H9 (cell line): ENCODE data around the gene NKAPL. TPM values are rescaled to one million over a fixed set of nuclear protein-coding genes. Genes with fewer than 3 reads are reported as not detected.

Experiments used
- DNase-seq: peaks from one replicate; pipeline ENCODE4 v3.0.0-alpha.2; 2017
- H2AFZ ChIP-seq: one replicate; pipeline ENCODE4 v1.6.1; 2013; ENCODE audit warnings: mild to moderate bottlenecking, low read length, control low read depth, moderate library complexity
- H2AK5ac ChIP-seq: 2 replicates; pipeline ENCODE4 v1.6.1; 2013; ENCODE audit warnings: low read length, control low read depth, mixed read lengths; ENCODE audit not compliant: insufficient read length
- H2BK120ac ChIP-seq: one replicate; pipeline ENCODE4 v1.6.1; 2013; ENCODE audit warnings: low read depth, mild to moderate bottlenecking, low read length, control low read depth, inconsistent platforms; ENCODE audit not compliant: poor library complexity, severe bottlenecking
- H2BK12ac ChIP-seq: 2 replicates; pipeline ENCODE4 v1.6.1; 2013; ENCODE audit warnings: low read length, control low read depth, mixed read lengths, low read depth; ENCODE audit not compliant: insufficient read length
- H2BK15ac ChIP-seq: 2 replicates; pipeline ENCODE4 v1.6.1; 2013; ENCODE audit warnings: low read depth, low read length, control low read depth
- H2BK20ac ChIP-seq: one replicate; pipeline ENCODE4 v1.6.1; 2013; ENCODE audit warnings: low read depth, mild to moderate bottlenecking, low read length, control low read depth, inconsistent platforms; ENCODE audit not compliant: poor library complexity, severe bottlenecking
- H2BK5ac ChIP-seq: 2 replicates; pipeline ENCODE4 v1.6.1; 2013; ENCODE audit warnings: low read length, control low read depth, mixed read lengths; ENCODE audit not compliant: insufficient read length
- H3K14ac ChIP-seq: 2 replicates; pipeline ENCODE4 v1.6.1; 2013; ENCODE audit warnings: low read length, control low read depth; ENCODE audit not compliant: insufficient read depth
- H3K18ac ChIP-seq: 2 replicates; pipeline ENCODE4 v1.6.1; 2013; ENCODE audit warnings: low read depth, mild to moderate bottlenecking, mixed read lengths, low read length, control low read depth; ENCODE audit not compliant: insufficient read length
- H3K23ac ChIP-seq: 2 replicates; pipeline ENCODE4 v1.6.1; 2013; ENCODE audit warnings: low read length, control low read depth, mixed read lengths, low read depth; ENCODE audit not compliant: insufficient read length
- H3K23me2 ChIP-seq: 2 replicates; pipeline ENCODE4 v1.6.1; 2013; ENCODE audit warnings: low read depth, mild to moderate bottlenecking, mixed read lengths, low read length, control low read depth; ENCODE audit not compliant: insufficient read length, poor library complexity, severe bottlenecking
- H3K27ac ChIP-seq: 2 replicates; pipeline ENCODE4 v1.5.1; 2013; ENCODE audit warnings: low read length, control low read depth, mixed read lengths, low read depth; ENCODE audit not compliant: insufficient read length
- H3K27me3 ChIP-seq: 2 replicates; pipeline ENCODE4 v1.6.1; 2013; ENCODE audit warnings: low read length, control low read depth, inconsistent platforms; ENCODE audit not compliant: insufficient read depth
- H3K4ac ChIP-seq: 2 replicates; pipeline ENCODE4 v1.6.1; 2013; ENCODE audit warnings: low read depth, mild to moderate bottlenecking, control low read depth, inconsistent platforms, low read length, moderate library complexity
- H3K4me1 ChIP-seq: 2 replicates; pipeline ENCODE4 v1.6.1; 2013; ENCODE audit warnings: low read length, control low read depth, inconsistent platforms; ENCODE audit not compliant: insufficient read depth
- H3K4me2 ChIP-seq: 2 replicates; pipeline ENCODE4 v1.6.1; 2013; ENCODE audit warnings: low read length, control low read depth, mixed read lengths; ENCODE audit not compliant: insufficient read length, insufficient read depth
- H3K56ac ChIP-seq: 2 replicates; pipeline ENCODE4 v1.6.1; 2013; ENCODE audit warnings: low read depth, mild to moderate bottlenecking, mixed read lengths, low read length, control low read depth; ENCODE audit not compliant: insufficient read length
- H3K79me1 ChIP-seq: 2 replicates; pipeline ENCODE4 v1.6.1; 2013; ENCODE audit warnings: low read depth, mild to moderate bottlenecking, moderate library complexity, low read length, control low read depth, inconsistent platforms; ENCODE audit not compliant: insufficient read depth, poor library complexity, severe bottlenecking
- H3K79me2 ChIP-seq: 2 replicates; pipeline ENCODE4 v1.6.1; 2013; ENCODE audit warnings: low read length, control low read depth, inconsistent platforms; ENCODE audit not compliant: insufficient read depth
- H3K9ac ChIP-seq: 2 replicates; pipeline ENCODE4 v1.6.1; 2013; ENCODE audit warnings: low read length, control low read depth, mixed read lengths; ENCODE audit not compliant: insufficient read length; ENCODE audit errors: extremely low read depth
- H3K9me3 ChIP-seq: one replicate; pipeline ENCODE4 v1.6.1; 2013; ENCODE audit warnings: low read depth, low read length, inconsistent platforms; ENCODE audit not compliant: control insufficient read depth
- H3T11ph ChIP-seq: one replicate; pipeline ENCODE4 v1.6.1; 2013; ENCODE audit warnings: mild to moderate bottlenecking, low read length, control low read depth, inconsistent platforms
- H4K20me1 ChIP-seq: one replicate; pipeline ENCODE4 v1.6.1; 2013; ENCODE audit not compliant: control insufficient read depth, insufficient read length, insufficient read depth
- H4K5ac ChIP-seq: 2 replicates; pipeline ENCODE4 v1.6.1; 2013; ENCODE audit warnings: low read depth, mild to moderate bottlenecking, mixed read lengths, low read length, control low read depth; ENCODE audit not compliant: insufficient read length
- H4K8ac ChIP-seq: replicated peaks from 2 replicates; pipeline ENCODE4 v1.6.1; 2013; ENCODE audit warnings: low read length, control low read depth, mixed read lengths, low read depth; ENCODE audit not compliant: insufficient read length
- H4K91ac ChIP-seq: 2 replicates; pipeline ENCODE4 v1.6.1; 2013; ENCODE audit warnings: low read depth, mild to moderate bottlenecking, moderate library complexity, mixed read lengths, low read length, control low read depth; ENCODE audit not compliant: insufficient read length
- H3K27ac Mint-ChIP-seq, 3 experiments: 2 replicates in 2 of 3; 3 replicates in 1 of 3; pipeline ENCODE4 v1.8.0; 2020 to 2021; ENCODE audit warnings: mixed read lengths in 3 of 3, mild to moderate bottlenecking in 1 of 3, moderate library complexity in 1 of 3
- H3K27me3 Mint-ChIP-seq: 2 replicates; pipeline ENCODE4 v1.8.0; 2021; ENCODE audit warnings: low read depth, mild to moderate bottlenecking, moderate library complexity, mixed read lengths
- H3K36me3 Mint-ChIP-seq, 3 experiments: 2 replicates in 2 of 3; 3 replicates in 1 of 3; pipeline ENCODE4 v1.8.0; 2020 to 2021; ENCODE audit warnings: low read depth in 3 of 3, mixed read lengths in 3 of 3; ENCODE audit not compliant: insufficient read depth in 1 of 3
- H3K4me1 Mint-ChIP-seq, 2 experiments: 2 replicates each; pipeline ENCODE4 v1.8.0; 2020; ENCODE audit warnings: mixed read lengths in 2 of 2
- H3K4me3 Mint-ChIP-seq, 2 experiments: 2 replicates in 1 of 2; 3 replicates in 1 of 2; pipeline ENCODE4 v1.8.0; 2020 to 2021; ENCODE audit warnings: mild to moderate bottlenecking in 2 of 2, mixed read lengths in 2 of 2, moderate library complexity in 1 of 2
- H3K9me3 Mint-ChIP-seq, 2 experiments: 2 replicates in 1 of 2; 3 replicates in 1 of 2; pipeline ENCODE4 v1.8.0; 2020; ENCODE audit warnings: mild to moderate bottlenecking in 2 of 2, mixed read lengths in 2 of 2, moderate library complexity in 1 of 2
- CTCF ChIP-seq: fragments of 200-600 bp; sonication (generic); conservative IDR thresholded peaks from 3 replicates; pipeline ENCODE4 v1.8.0; 2021; ENCODE audit warnings: antibody characterized with exemption, mild to moderate bottlenecking
- whole genome bisulfite sequencing: extraction: QIAGEN DNeasy Blood & Tissue Kit; methylation state at CpG from one replicate; pipeline ENCODE4 v1.1.7; 2013; ENCODE audit warnings: missing lambda C conversion rate, low lambda C conversion rate, mixed read lengths; ENCODE audit not compliant: insufficient read length; ENCODE audit errors: extremely low coverage; 5-methylcytosine and 5-hydroxymethylcytosine counted together
- total RNA-seq: library from RNA; stranded (reverse); gene quantifications from 2 replicates; pipeline ENCODE4 v1.2.1, GENCODE V29; 2021

Gene NKAPL
- total RNA-seq, 1 experiment from 2014 or later, result not detected

GRCh38 chr6:28281288-28282064 is 22.4 kb downstream of the NKAPL start, which contains the start of gene PGBD1:
Gene PGBD1, plus strand, starts transcription at chr6:28281572. Its CDS starts 2,242 bp downstream, at chr6:28283814.
- Histone ChIP-seq H4K8ac (no peak within 1 kb of the TSS), H2BK15ac (no peak within 1 kb of the TSS), H3K27ac (no peak within 1 kb of the TSS), H3K4ac (no peak within 1 kb of the TSS), H2BK12ac (no peak within 1 kb of the TSS), H3K9ac (peak within 1 kb of the TSS; percentile 62), H3K4me2 (peak within 1 kb of the TSS; percentile 93), H2BK120ac (no peak within 1 kb of the TSS), H2BK20ac (no peak within 1 kb of the TSS), H3K4me1 (no peaks in the 10 kb centered on the region), H2BK5ac (no peak within 1 kb of the TSS), H3K79me2 (no peaks in the 10 kb centered on the region; the same call in 1 of the 2 replicates), H2AK5ac (no peak within 1 kb of the TSS), H4K20me1 (no peaks in the 10 kb centered on the region), H4K91ac (no peak within 1 kb of the TSS), H3K9me3 (no peaks in the 10 kb centered on the region), H3K18ac (no peak within 1 kb of the TSS), H3K56ac (no peak within 1 kb of the TSS), H4K5ac (no peak within 1 kb of the TSS), H3T11ph (no peak within 1 kb of the TSS), H3K27me3 (no peaks in the 10 kb centered on the region), H3K14ac (no peak within 1 kb of the TSS), H3K23me2 (peaks cover 4% of the 10 kb centered on the region), H3K79me1 (no peaks in the 10 kb centered on the region), H2AFZ (peak within 1 kb of the TSS; percentile 66), H3K23ac (no peak within 1 kb of the TSS)
- Mint-ChIP-seq H3K36me3 (peaks cover 5 to 31% (median 28%) of the 10 kb centered on the region in 3 experiments; a peak in 6 of 7 replicates), H3K4me1 (peaks cover 13% of the 10 kb centered on the region in 2 experiments), H3K27ac (peak within 1 kb of the TSS in 2 of 3 experiments; percentile 23 to 92; a peak in 2 of 7 replicates), H3K9me3 (no peaks in the 10 kb centered on the region), H3K4me3 (peak within 1 kb of the TSS; percentile 95 to 97), H3K27me3 (peaks cover 1% of the 10 kb centered on the region; the same call in 1 of the 2 replicates)
- DNase-seq, result peak; percentile 88
- no CpG with 5 or more reads among the region's 50 CpGs for WGBS
- TF ChIP-seq CTCF, result no peak
